Measurements from ENCODE around the gene CLCF1. TPM values are rescaled to one million over a fixed set of nuclear protein-coding genes. Genes with fewer than 3 reads are reported as not detected.
"Not testable (repeated sequence)": the region's sequence is repeated elsewhere in the genome, so short reads cannot be mapped to it uniquely, and the experiment has no call there.

CLCF1 gene
- total RNA-seq, 2 experiments from 2014 or later: 0.10 to 0.17 TPM

- H3K27me3 Mint-ChIP-seq: no peaks in the 10 kb centered on the region
- H3K4me3 Mint-ChIP-seq: peak overlapping the region; percentile 95
- H3K4me1 Mint-ChIP-seq: peaks cover 80% of the 10 kb centered on the region
- DNase-seq: no peak
- ChIA-PET POLR2A (interaction anchor here (2.8 kb wide), 1 partner anchor 30 kb away, joined by 18 read pairs; the partner anchor contains the start of gene PTPRCAP), CTCF (interaction anchor here (0.6 to 1.7 kb wide), 8 partner anchors 13 to 154 kb away, joined by 3 to 5 read pairs (median 3); partner anchors contain the start of genes PTPRCAP, RAD9A, SSH3 and TMEM134)
- no peaks in the 10 kb centered on the region for H3K9me3 Mint-ChIP-seq
- H3K27ac Mint-ChIP-seq: peak overlapping the region; percentile 92
- H3K36me3 Mint-ChIP-seq (ENCODE audit: low read depth): peaks cover 69% of the 10 kb centered on the region
Observed at GRCh38 chr11:67406969-67407687, 33.7 kb upstream of the CLCF1 start.

- peaks cover 69% of the 10 kb centered on the region for H3K36me3 Mint-ChIP-seq (ENCODE audit: low read depth)
- CTCF ChIA-PET: interaction anchor here (0.6 to 1.3 kb wide), 5 partner anchors 14 to 154 kb away, joined by 3 to 5 read pairs (median 3); partner anchors contain the start of gene RAD9A
Observed at GRCh38 chr11:67406420-67406968, 33.1 kb upstream of the CLCF1 start.

GRCh38 chr11:67405688-67406339 lies 32.4 kb upstream of the CLCF1 start:
- ChIA-PET CTCF (interaction anchor here (0.9 to 2.7 kb wide), 5 partner anchors 13 to 62 kb away, joined by 3 to 9 read pairs (median 5); partner anchors contain the start of genes RAD9A and TMEM134), POLR2A (no interaction called here)
- no peak for DNase-seq
- Mint-ChIP-seq H3K36me3 (ENCODE audit: low read depth) (peaks cover 67% of the 10 kb centered on the region), H3K4me3 (peak overlapping the region; percentile 95), H3K4me1 (peaks cover 69% of the 10 kb centered on the region), H3K27ac (peak overlapping the region; percentile 97), H3K27me3 (no peaks in the 10 kb centered on the region), H3K9me3 (no peaks in the 10 kb centered on the region)

More at GRCh38 chr11:67406420-67406968, 33.1 kb upstream of the CLCF1 start:
- Mint-ChIP-seq H3K27me3 (no peaks in the 10 kb centered on the region), H3K27ac (peak overlapping the region; percentile 92), H3K4me3 (peak overlapping the region; percentile 95), H3K9me3 (no peaks in the 10 kb centered on the region), H3K4me1 (peaks cover 76% of the 10 kb centered on the region)
- POLR2A ChIA-PET: interaction anchor here (2.8 kb wide), 1 partner anchor 31 kb away, joined by 18 read pairs; the partner anchor contains the start of gene PTPRCAP
- no peak for DNase-seq

- Mint-ChIP-seq H3K36me3 (ENCODE audit: low read depth) (peaks cover 67% of the 10 kb centered on the region), H3K4me1 (peaks cover 68% of the 10 kb centered on the region), H3K27me3 (no peaks in the 10 kb centered on the region), H3K9me3 (no peaks in the 10 kb centered on the region), H3K27ac (peak overlapping the region; percentile 97), H3K4me3 (peak overlapping the region; percentile 95)
- CTCF ChIA-PET: interaction anchor here (0.9 to 38.4 kb wide), 9 partner anchors 9 to 63 kb away, joined by 3 to 841 read pairs (median 5); partner anchors contain the start of genes CLCF1, POLD4, RAD9A and TMEM134
- DNase-seq: no peak
- POLR2A ChIA-PET: interaction anchor here (0.7 kb wide), 1 partner anchor 23 kb away, joined by 4 read pairs; the partner anchor contains the start of gene RPS6KB2
Observed at GRCh38 chr11:67405196-67405567, 31.8 kb upstream of the CLCF1 start.

- no peaks in the 10 kb centered on the region for H3K27me3 Mint-ChIP-seq
- H3K4me1 Mint-ChIP-seq: peaks cover 65% of the 10 kb centered on the region
- ChIA-PET POLR2A (interaction anchor here (0.7 to 1.0 kb wide), 2 partner anchors 23 to 29 kb away, joined by 3 to 4 read pairs; partner anchors contain the start of gene RPS6KB2), CTCF (interaction anchor here (0.5 to 38.4 kb wide), 18 partner anchors 8 to 210 kb away, joined by 3 to 841 read pairs (median 4); partner anchors contain the start of genes CLCF1, POLD4, RAD9A and RPS6KB2)
- DNase-seq: peak; percentile 68
- peak overlapping the region; percentile 95 for H3K4me3 Mint-ChIP-seq
- peak overlapping the region; percentile 97 for H3K27ac Mint-ChIP-seq
- H3K36me3 Mint-ChIP-seq (ENCODE audit: low read depth): peaks cover 63% of the 10 kb centered on the region
- no peaks in the 10 kb centered on the region for H3K9me3 Mint-ChIP-seq
Observed at GRCh38 chr11:67404515-67405195, 31.3 kb upstream of the CLCF1 start.

GRCh38 chr11:67403085-67403484 lies 29.7 kb upstream of the CLCF1 start:
- H3K36me3 Mint-ChIP-seq (ENCODE audit: low read depth): peaks cover 60% of the 10 kb centered on the region
- not testable (repeated sequence) for DNase-seq, H3K27me3 Mint-ChIP-seq, H3K9me3 Mint-ChIP-seq
- H3K4me1 Mint-ChIP-seq: peaks cover 62% of the 10 kb centered on the region
- H3K4me3 Mint-ChIP-seq: peak overlapping the region; percentile 95
- POLR2A ChIA-PET: interaction anchor here (0.5 to 1.1 kb wide), 3 partner anchors 34 to 66 kb away, joined by 3 to 7 read pairs (median 5); partner anchors contain the start of gene PTPRCAP
- CTCF ChIA-PET: interaction anchor here (0.6 to 38.4 kb wide), 17 partner anchors 10 to 226 kb away, joined by 3 to 841 read pairs (median 7); partner anchors contain the start of genes CLCF1, NUDT8, POLD4 and PTPRCAP
- H3K27ac Mint-ChIP-seq: peak overlapping the region; percentile 97

- DNase-seq: not testable (repeated sequence)
Observed at GRCh38 chr11:67402192-67402839, 28.9 kb upstream of the CLCF1 start.

GRCh38 chr11:67401495-67402191 lies 28.2 kb upstream of the CLCF1 start, which contains the start of gene PPP1CA:
PPP1CA (minus strand) TSS chr11:67401858; CDS start chr11:67401782, 76 bp downstream.
- peaks cover 61% of the 10 kb centered on the region for H3K4me1 Mint-ChIP-seq
- peaks cover 58% of the 10 kb centered on the region for H3K36me3 Mint-ChIP-seq (ENCODE audit: low read depth)
- ChIA-PET CTCF (interaction anchor here (0.5 to 38.4 kb wide), 44 partner anchors 10 to 282 kb away, joined by 3 to 841 read pairs (median 5); partner anchors contain the start of genes AIP, CARNS1, CLCF1 and KDM2A), POLR2A (interaction anchor here (0.6 to 2.2 kb wide), 5 partner anchors 10 to 161 kb away, joined by 6 to 10 read pairs (median 6); partner anchors contain the start of genes PTPRCAP, RAD9A and TMEM134)
- peak; percentile 90 for DNase-seq
- H3K4me3 Mint-ChIP-seq: peak within 1 kb of the TSS; percentile 95
- no peaks in the 10 kb centered on the region for H3K9me3 Mint-ChIP-seq
- H3K27ac Mint-ChIP-seq: peak within 1 kb of the TSS; percentile 97
- H3K27me3 Mint-ChIP-seq: no peaks in the 10 kb centered on the region

More at GRCh38 chr11:67402192-67402839, 28.9 kb upstream of the CLCF1 start:
- Mint-ChIP-seq H3K36me3 (ENCODE audit: low read depth) (peaks cover 59% of the 10 kb centered on the region), H3K4me3 (peak overlapping the region; percentile 95), H3K27ac (peak overlapping the region; percentile 97), H3K4me1 (peaks cover 62% of the 10 kb centered on the region)
- H3K9me3 Mint-ChIP-seq, H3K27me3 Mint-ChIP-seq: not testable (repeated sequence)
- CTCF ChIA-PET: interaction anchor here (0.6 to 38.4 kb wide), 31 partner anchors 10 to 283 kb away, joined by 3 to 841 read pairs (median 7); partner anchors contain the start of genes CARNS1, CLCF1, KDM2A and NUDT8
- POLR2A ChIA-PET: interaction anchor here (0.6 to 2.2 kb wide), 4 partner anchors 10 to 161 kb away, joined by 6 to 10 read pairs (median 6); partner anchors contain the start of genes PTPRCAP, RAD9A and TMEM134

- no peaks in the 10 kb centered on the region for H3K9me3 Mint-ChIP-seq
- H3K27ac Mint-ChIP-seq: peak overlapping the region; percentile 63
- no peak for DNase-seq
- H3K4me1 Mint-ChIP-seq: peaks cover 60% of the 10 kb centered on the region
- ChIA-PET POLR2A (interaction anchor here (0.7 to 2.2 kb wide), 4 partner anchors 9 to 68 kb away, joined by 6 to 10 read pairs (median 6); partner anchors contain the start of genes PTPRCAP, RAD9A and TMEM134), CTCF (interaction anchor here (0.5 to 38.4 kb wide), 41 partner anchors 9 to 228 kb away, joined by 3 to 841 read pairs (median 5); partner anchors contain the start of genes AIP, CARNS1, CLCF1 and NUDT8)
- H3K36me3 Mint-ChIP-seq (ENCODE audit: low read depth): peaks cover 56% of the 10 kb centered on the region
- H3K4me3 Mint-ChIP-seq: peak overlapping the region; percentile 85
- H3K27me3 Mint-ChIP-seq: no peaks in the 10 kb centered on the region
Observed at GRCh38 chr11:67400942-67401494, 27.6 kb upstream of the CLCF1 start.
